CD4-positive, alpha-beta memory T cell (primary cell): ENCODE data around the gene CAPZB. TPM values are rescaled to one million over a fixed set of nuclear protein-coding genes. Genes with fewer than 3 reads are reported as not detected.

Source experiments
- CTCF ChIA-PET: fragments of 350-600 bp; sonication (Branson Sonifier 250); formaldehyde crosslinking; loops from one replicate; lab custom pipeline; 2021; ENCODE audit warnings: inconsistent platforms; ENCODE audit not compliant: partially characterized antibody; lab: Charles Lee
- POLR2A ChIA-PET: fragments of 350-600 bp; sonication (Branson Sonifier 250); formaldehyde crosslinking; loops from one replicate; lab custom pipeline; 2021; ENCODE audit not compliant: partially characterized antibody; lab: Charles Lee
- DNase-seq, 5 donors: peaks; one replicate each; pipeline versions ENCODE4 v3.0.0 to v3.0.0-alpha.2; 2020 to 2022; ENCODE audit warnings: mixed read lengths in 1 of 5
- H3K27ac ChIP-seq: one replicate; pipeline ENCODE4 v1.7.0; 2013; ENCODE audit warnings: low read depth, low read length
- H3K27me3 ChIP-seq: 2 replicates; pipeline ENCODE4 v1.7.0; 2013; ENCODE audit warnings: mild to moderate bottlenecking, low read length, moderate library complexity; ENCODE audit not compliant: insufficient read depth
- H3K36me3 ChIP-seq: 2 replicates; pipeline ENCODE4 v1.7.0; 2013; ENCODE audit warnings: mild to moderate bottlenecking, low read length, moderate library complexity; ENCODE audit not compliant: insufficient read depth
- H3K4me1 ChIP-seq: 2 replicates; pipeline ENCODE4 v1.7.0; 2013; ENCODE audit warnings: mild to moderate bottlenecking, low read length, moderate library complexity; ENCODE audit not compliant: insufficient read depth
- H3K4me3 ChIP-seq, 2 donors: one replicate each; pipeline ENCODE4 v1.7.0; 2013; ENCODE audit warnings: low read length in 2 of 2, mild to moderate bottlenecking in 1 of 2
- H3K9me3 ChIP-seq, 2 donors: one replicate each; pipeline ENCODE4 v1.7.0; 2013; ENCODE audit warnings: low read length in 2 of 2, control low read depth in 1 of 2; ENCODE audit not compliant: control insufficient read depth in 1 of 2
- H3K27ac Mint-ChIP-seq, 7 donors: one replicate each; pipeline ENCODE4 v1.8.0; 2020 to 2021; ENCODE audit warnings: mixed read lengths in 7 of 7, mild to moderate bottlenecking in 6 of 7, inconsistent platforms in 3 of 7, moderate library complexity in 3 of 7
- H3K27me3 Mint-ChIP-seq, 2 donors: one replicate each; pipeline ENCODE4 v1.8.0; 2020 to 2021; ENCODE audit warnings: mixed read lengths in 2 of 2
- H3K36me3 Mint-ChIP-seq, 2 donors: one replicate each; pipeline ENCODE4 v1.8.0; 2020 to 2021; ENCODE audit warnings: mixed read lengths in 2 of 2, inconsistent platforms in 1 of 2, mild to moderate bottlenecking in 1 of 2
- H3K4me1 Mint-ChIP-seq, 4 donors: one replicate each; pipeline ENCODE4 v1.8.0; 2020 to 2021; ENCODE audit warnings: mixed read lengths in 4 of 4, mild to moderate bottlenecking in 1 of 4
- H3K4me3 Mint-ChIP-seq, 8 donors: one replicate each; pipeline ENCODE4 v1.8.0; 2020 to 2021; ENCODE audit warnings: mixed read lengths in 8 of 8, mild to moderate bottlenecking in 7 of 8, moderate library complexity in 6 of 8, inconsistent platforms in 3 of 8
- H3K9me3 Mint-ChIP-seq, 8 donors: one replicate each; pipeline ENCODE4 v1.8.0; 2020 to 2021; ENCODE audit warnings: mixed read lengths in 8 of 8, mild to moderate bottlenecking in 5 of 8, inconsistent platforms in 3 of 8, moderate library complexity in 1 of 8
- intact Hi-C: fragments of 100-400 bp; cut with micrococcal nuclease; formaldehyde crosslinking; loops from one replicate; pipeline ENCODE4 v1.15.1; 2023
- polyA plus RNA-seq, 2 donors: library from polyadenylated mRNA; unstranded; fragments of 300-500 nt; fragmentation: Illumina TruSeq; gene quantifications; one replicate each; pipeline ENCODE4 v1.2.3, GENCODE V29; 2021
- total RNA-seq, 2 experiments: library from RNA; stranded (reverse); gene quantifications; one replicate each; pipeline ENCODE4 v1.2.3, GENCODE V29; 2021

Gene CAPZB
- total and polyA plus RNA-seq, 4 experiments from 2014 or later = 244 to 602 (median 346) TPM

DNA sequence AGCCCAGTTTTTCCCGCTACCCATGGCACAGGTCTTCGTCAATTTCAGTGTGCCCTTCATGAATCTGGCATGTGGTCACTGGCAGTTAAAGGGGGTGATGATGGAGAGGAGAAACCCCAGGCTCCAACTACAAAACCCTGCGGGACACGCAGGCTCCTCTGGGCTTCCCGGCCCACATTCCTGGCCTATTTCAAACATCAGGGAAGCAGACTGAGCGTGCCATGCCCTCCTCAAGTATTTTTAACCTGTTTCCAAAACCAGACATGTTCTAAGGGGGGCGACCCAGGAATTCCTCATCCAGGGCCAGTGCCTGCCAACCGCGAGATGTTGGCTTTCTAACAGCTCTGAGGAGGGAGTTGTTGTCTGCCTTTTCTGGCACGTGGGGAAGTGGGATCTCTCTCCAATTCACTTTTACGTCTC lies 85.1 kb downstream of the CAPZB start:
- Histone ChIP-seq H3K36me3 (peaks cover 12% of the 10 kb centered on the region), H3K4me1 (peaks cover 74% of the 10 kb centered on the region), H3K27me3 (no peaks in the 10 kb centered on the region), H3K4me3 (no peak overlapping the region), H3K27ac (no peak overlapping the region), H3K9me3 (no peaks in the 10 kb centered on the region)
- POLR2A ChIA-PET = no interaction called here
- no peaks in the 10 kb centered on the region for H3K27me3 Mint-ChIP-seq
- H3K9me3 Mint-ChIP-seq = peaks cover 0 to 7% (median 0%) of the 10 kb centered on the region in 8 donors
- H3K27ac Mint-ChIP-seq = peak overlapping the region in 6 of 7 donors; percentile 72 to 88 (median 80)
- H3K4me3 Mint-ChIP-seq = no peak overlapping the region
- H3K36me3 Mint-ChIP-seq = peaks cover 29 to 54% of the 10 kb centered on the region in 2 donors
- peaks cover 44 to 89% (median 75%) of the 10 kb centered on the region in 4 donors for H3K4me1 Mint-ChIP-seq
- CTCF ChIA-PET = interaction anchor here (1.4 to 1.7 kb wide), 3 partner anchors 37 to 260 kb away, joined by 3 to 7 read pairs (median 5); no protein-coding TSS in a partner anchor
- intact Hi-C loops = no loop called here
- DNase-seq = no peak

DNA sequence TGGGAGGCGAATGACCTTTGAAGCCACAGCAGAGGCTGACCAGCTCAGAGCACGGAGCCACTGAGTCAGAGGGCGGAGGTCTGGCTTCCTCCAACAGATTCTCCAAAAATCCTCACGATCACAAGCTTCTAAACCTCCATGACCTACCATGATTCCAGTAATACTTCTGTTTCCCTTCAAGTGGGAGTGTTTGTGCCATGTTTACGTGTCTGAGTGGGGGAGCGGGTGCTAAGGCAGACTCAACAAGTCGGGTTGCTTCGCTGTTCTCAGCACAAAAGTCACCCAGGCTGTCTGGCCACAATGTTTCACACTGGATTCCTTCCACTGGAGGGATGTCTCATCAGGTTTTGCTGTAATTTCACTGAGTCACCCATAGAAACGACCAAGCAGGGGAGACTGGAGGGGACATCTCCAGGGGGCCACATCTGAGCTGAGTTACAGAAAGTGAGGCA lies 87.0 kb downstream of the CAPZB start:
- Mint-ChIP-seq H3K9me3 (peaks cover 0 to 7% (median 0%) of the 10 kb centered on the region in 8 donors), H3K4me3 (no peak overlapping the region), H3K27ac (peak overlapping the region in 5 of 7 donors; percentile 19 to 75 (median 68)), H3K4me1 (peaks cover 44 to 95% (median 76%) of the 10 kb centered on the region in 4 donors), H3K27me3 (no peaks in the 10 kb centered on the region), H3K36me3 (peaks cover 23 to 45% of the 10 kb centered on the region in 2 donors)
- no peak overlapping the region for H3K4me3 ChIP-seq
- peaks cover 12% of the 10 kb centered on the region for H3K36me3 ChIP-seq
- H3K4me1 ChIP-seq = peaks cover 85% of the 10 kb centered on the region
- no peaks in the 10 kb centered on the region for H3K27me3 ChIP-seq
- intact Hi-C loops = no loop called here
- ChIA-PET CTCF (interaction anchor here (1.4 kb wide), 1 partner anchor 264 kb away, joined by 3 read pairs; no protein-coding TSS in a partner anchor), POLR2A (interaction anchor here (0.6 kb wide), 1 partner anchor 9 kb away, joined by 3 read pairs; no protein-coding TSS in a partner anchor)
- no peaks in the 10 kb centered on the region for H3K9me3 ChIP-seq
- DNase-seq = no peak
- no peak overlapping the region for H3K27ac ChIP-seq

DNA sequence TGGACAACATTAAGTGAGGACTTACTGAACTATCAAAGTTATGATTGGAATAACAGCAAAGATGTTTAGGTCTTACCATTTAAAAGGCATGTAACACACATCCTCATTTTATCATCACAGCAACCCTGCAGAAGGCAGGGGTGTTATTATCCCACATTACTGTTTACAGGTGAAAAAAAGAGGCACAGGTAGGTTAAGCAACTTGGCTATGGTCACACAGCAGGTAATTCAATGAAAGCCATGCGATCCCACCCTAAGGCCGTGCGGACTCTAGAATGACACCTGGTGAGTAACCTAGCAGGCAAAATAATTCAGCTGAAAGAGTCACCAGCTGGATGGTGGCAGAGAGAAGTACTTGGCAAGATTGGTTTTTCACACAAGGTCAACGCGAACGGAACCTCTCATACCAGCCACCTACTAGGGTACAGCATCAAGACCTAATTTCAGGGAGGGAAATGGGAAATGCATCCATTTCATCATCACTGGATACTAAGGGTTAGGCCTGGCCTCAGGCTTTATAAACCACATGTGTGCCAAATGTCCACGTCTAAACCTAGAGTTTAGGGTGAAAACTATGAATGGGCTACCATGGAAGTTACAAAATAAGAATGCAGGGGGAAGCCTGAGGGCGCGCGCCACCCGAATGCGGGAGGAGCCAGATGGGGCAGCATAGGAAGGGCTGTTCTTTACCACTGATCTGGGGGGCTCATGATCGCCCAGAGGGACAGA lies 88.0 kb downstream of the CAPZB start:
- Histone ChIP-seq H3K4me1 (peaks cover 90% of the 10 kb centered on the region), H3K27me3 (no peaks in the 10 kb centered on the region), H3K9me3 (no peaks in the 10 kb centered on the region), H3K36me3 (peaks cover 12% of the 10 kb centered on the region), H3K4me3 (no peak overlapping the region), H3K27ac (no peak overlapping the region)
- H3K4me1 Mint-ChIP-seq = peaks cover 47 to 95% (median 75%) of the 10 kb centered on the region in 4 donors
- ChIA-PET POLR2A (interaction anchor here (0.6 kb wide), 1 partner anchor 90 kb away, joined by 3 read pairs; no protein-coding TSS in a partner anchor), CTCF (no interaction called here)
- peak overlapping the region in 1 of 8 donors; percentile 7 for H3K4me3 Mint-ChIP-seq
- DNase-seq = no peak
- H3K27me3 Mint-ChIP-seq = no peaks in the 10 kb centered on the region
- H3K27ac Mint-ChIP-seq = peak overlapping the region in 5 of 7 donors; percentile 11 to 78 (median 59)
- intact Hi-C loops = no loop called here
- peaks cover 21 to 42% of the 10 kb centered on the region in 2 donors for H3K36me3 Mint-ChIP-seq
- peaks cover 0 to 5% (median 0%) of the 10 kb centered on the region in 8 donors for H3K9me3 Mint-ChIP-seq

DNA sequence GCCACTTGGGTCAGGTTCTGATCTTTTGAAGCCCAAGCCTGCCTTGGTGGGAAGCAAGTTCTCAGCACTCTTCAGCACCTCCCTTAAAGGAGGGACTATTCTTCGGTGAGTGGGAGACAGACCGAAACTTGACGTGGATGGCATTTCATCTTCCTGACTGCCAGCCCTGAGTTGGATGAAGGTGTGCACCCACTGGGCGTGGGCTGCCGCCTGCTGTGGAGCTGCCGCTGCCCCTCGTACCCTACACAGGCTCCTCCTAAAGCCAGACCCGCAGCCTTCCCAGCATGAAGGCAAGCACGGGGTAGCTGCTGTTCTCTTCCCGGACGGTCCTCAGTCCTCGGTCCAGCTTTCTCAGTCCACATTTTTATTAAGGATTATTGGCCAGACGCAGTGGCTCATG lies 89.1 kb downstream of the CAPZB start:
- POLR2A ChIA-PET = no interaction called here
- Mint-ChIP-seq H3K27me3 (no peaks in the 10 kb centered on the region), H3K4me1 (peaks cover 51 to 96% (median 78%) of the 10 kb centered on the region in 4 donors), H3K36me3 (peaks cover 21 to 45% of the 10 kb centered on the region in 2 donors), H3K9me3 (peaks cover 0 to 5% (median 0%) of the 10 kb centered on the region in 8 donors), H3K27ac (peak overlapping the region in 6 of 7 donors; percentile 41 to 81 (median 72)), H3K4me3 (no peak overlapping the region)
- Histone ChIP-seq H3K4me1 (peaks cover 91% of the 10 kb centered on the region), H3K4me3 (no peak overlapping the region), H3K27ac (no peak overlapping the region), H3K9me3 (no peaks in the 10 kb centered on the region), H3K36me3 (peaks cover 8% of the 10 kb centered on the region), H3K27me3 (no peaks in the 10 kb centered on the region)
- DNase-seq = no peak
- intact Hi-C loops = no loop called here
- CTCF ChIA-PET = interaction anchor here (1.1 to 1.4 kb wide), 2 partner anchors 185 to 188 kb away, joined by 4 to 5 read pairs; no protein-coding TSS in a partner anchor

DNA sequence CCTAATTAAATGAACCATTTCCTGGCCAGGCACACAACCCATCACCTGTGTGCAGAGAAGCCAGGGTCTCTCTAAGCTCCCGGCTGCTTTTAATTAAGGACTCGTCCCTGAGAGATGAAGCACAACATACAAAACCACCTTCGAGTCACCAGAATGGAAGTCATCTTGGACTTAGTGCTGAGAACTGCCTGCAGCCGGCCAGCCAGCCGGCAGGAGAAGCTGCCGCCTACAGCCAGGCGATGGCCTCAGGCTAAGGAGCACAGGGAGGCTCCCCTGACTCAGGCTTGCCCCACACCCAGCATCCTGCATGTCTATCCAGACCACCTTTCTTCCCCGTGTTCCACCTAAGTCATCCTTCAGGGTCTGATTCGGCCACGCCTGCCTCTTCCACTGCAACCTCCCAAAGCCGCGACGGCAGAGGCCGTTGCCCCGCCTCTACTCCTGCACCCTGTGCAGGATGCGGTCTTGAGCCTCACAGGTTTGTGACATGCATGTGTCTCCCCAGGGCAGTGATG lies 89.6 kb downstream of the CAPZB start:
- CTCF ChIA-PET = interaction anchor here (1.1 to 1.4 kb wide), 2 partner anchors 186 to 188 kb away, joined by 4 to 5 read pairs; no protein-coding TSS in a partner anchor
- Mint-ChIP-seq H3K36me3 (peaks cover 15 to 48% of the 10 kb centered on the region in 2 donors), H3K27me3 (no peaks in the 10 kb centered on the region), H3K9me3 (peaks cover 0 to 5% (median 0%) of the 10 kb centered on the region in 8 donors), H3K27ac (peak overlapping the region in 6 of 7 donors; percentile 37 to 88 (median 56)), H3K4me3 (peak overlapping the region in 2 of 8 donors; percentile 15 to 41), H3K4me1 (peaks cover 52 to 96% (median 79%) of the 10 kb centered on the region in 4 donors)
- Histone ChIP-seq H3K4me3 (no peak overlapping the region), H3K27ac (no peak overlapping the region), H3K4me1 (peaks cover 89% of the 10 kb centered on the region), H3K9me3 (no peaks in the 10 kb centered on the region), H3K36me3 (peaks cover 8% of the 10 kb centered on the region), H3K27me3 (no peaks in the 10 kb centered on the region)
- DNase-seq = no peak
- POLR2A ChIA-PET = no interaction called here
- intact Hi-C loops = no loop called here

DNA sequence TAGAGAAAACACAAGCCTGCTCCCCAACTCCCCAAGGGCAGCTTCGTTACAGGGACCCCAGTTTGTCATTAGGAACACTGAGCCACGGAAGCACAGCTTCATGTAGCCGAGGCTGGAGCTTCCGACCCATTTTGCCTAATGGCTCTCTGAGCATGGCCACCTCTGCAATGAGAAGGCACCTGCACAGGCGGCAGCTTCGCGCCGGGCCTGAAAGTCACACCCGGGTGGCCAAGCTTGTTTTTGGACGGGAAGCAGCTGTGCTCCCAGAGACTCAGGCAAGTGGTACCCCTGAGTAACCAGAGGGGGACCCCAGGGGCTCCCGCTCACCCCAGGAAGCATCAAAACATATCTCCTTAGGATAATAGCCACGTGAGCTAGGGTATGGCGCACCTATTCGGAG lies 92.3 kb downstream of the CAPZB start:
- POLR2A ChIA-PET = interaction anchor here (0.6 to 3.0 kb wide), 6 partner anchors 75 to 466 kb away, joined by 3 to 20 read pairs (median 6); a partner anchor contains a TSS
- Histone ChIP-seq H3K9me3 (no peaks in the 10 kb centered on the region), H3K27ac (peak overlapping the region; percentile 64), H3K4me1 (peaks cover 90% of the 10 kb centered on the region), H3K27me3 (no peaks in the 10 kb centered on the region), H3K4me3 (no peak overlapping the region), H3K36me3 (peaks cover 8% of the 10 kb centered on the region)
- intact Hi-C loops = no loop called here
- Mint-ChIP-seq H3K4me1 (peaks cover 56 to 97% (median 81%) of the 10 kb centered on the region in 4 donors), H3K27me3 (no peaks in the 10 kb centered on the region), H3K36me3 (peaks cover 4 to 33% of the 10 kb centered on the region in 2 donors), H3K9me3 (peaks cover 0 to 3% (median 0%) of the 10 kb centered on the region in 8 donors), H3K27ac (peak overlapping the region; percentile 36 to 96 (median 53)), H3K4me3 (peak overlapping the region in 5 of 8 donors; percentile 13 to 43 (median 24))
- CTCF ChIA-PET = interaction anchor here (0.9 to 4.1 kb wide), 8 partner anchors 9 to 269 kb away, joined by 3 to 53 read pairs (median 6); partner anchors contain the start of gene CAPZB
- DNase-seq = no peak
